PC-3 (cell line): ENCODE measurements around the gene NR2E1.

ENCODE experiments used
- EZH2phosphoT487 ChIP-seq: fragments of 300-600 bp; sonication (generic); IDR thresholded peaks from 2 replicates; pipeline ENCODE4 v1.6.1; 2018; ENCODE audit warnings: mild to moderate bottlenecking, antibody characterized with exemption, low read length, borderline replicate concordance
- TF ChIP-seq, protein P1 (sequence below): fragments of 300-600 bp; sonication (generic); conservative IDR thresholded peaks from 2 replicates; pipeline ENCODE4 v1.5.1; 2017; ENCODE audit warnings: antibody characterized with exemption, low read depth, mild to moderate bottlenecking, low read length

DNA sequence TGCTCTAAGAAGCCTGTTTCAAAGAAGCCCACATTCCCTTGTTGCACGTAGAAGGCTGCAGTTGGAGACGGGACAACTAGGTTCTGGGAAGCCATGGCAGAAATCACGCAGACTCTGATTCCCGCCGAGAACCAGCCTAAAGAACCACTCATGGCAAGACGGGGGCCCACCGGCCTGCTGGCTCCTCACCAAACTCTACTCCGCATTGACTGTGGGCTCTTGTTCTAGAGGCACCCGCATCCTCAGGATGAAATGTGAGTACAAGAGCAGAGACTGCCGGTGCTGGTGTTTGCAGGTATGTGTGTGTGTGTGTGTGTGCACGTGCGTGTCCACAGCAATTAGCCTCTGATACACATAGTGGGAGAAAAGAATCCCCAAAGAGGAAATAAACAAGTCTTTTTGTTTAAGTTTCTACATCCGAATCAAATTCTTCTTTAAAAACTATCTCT lies 42.3 kb upstream of the NR2E1 start:
- TF ChIP-seq, protein P1, sequence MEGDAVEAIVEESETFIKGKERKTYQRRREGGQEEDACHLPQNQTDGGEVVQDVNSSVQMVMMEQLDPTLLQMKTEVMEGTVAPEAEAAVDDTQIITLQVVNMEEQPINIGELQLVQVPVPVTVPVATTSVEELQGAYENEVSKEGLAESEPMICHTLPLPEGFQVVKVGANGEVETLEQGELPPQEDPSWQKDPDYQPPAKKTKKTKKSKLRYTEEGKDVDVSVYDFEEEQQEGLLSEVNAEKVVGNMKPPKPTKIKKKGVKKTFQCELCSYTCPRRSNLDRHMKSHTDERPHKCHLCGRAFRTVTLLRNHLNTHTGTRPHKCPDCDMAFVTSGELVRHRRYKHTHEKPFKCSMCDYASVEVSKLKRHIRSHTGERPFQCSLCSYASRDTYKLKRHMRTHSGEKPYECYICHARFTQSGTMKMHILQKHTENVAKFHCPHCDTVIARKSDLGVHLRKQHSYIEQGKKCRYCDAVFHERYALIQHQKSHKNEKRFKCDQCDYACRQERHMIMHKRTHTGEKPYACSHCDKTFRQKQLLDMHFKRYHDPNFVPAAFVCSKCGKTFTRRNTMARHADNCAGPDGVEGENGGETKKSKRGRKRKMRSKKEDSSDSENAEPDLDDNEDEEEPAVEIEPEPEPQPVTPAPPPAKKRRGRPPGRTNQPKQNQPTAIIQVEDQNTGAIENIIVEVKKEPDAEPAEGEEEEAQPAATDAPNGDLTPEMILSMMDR: no peak
- TF ChIP-seq EZH2phosphoT487: no peak
